Gastrocnemius medialis (tissue), 4 donors: ENCODE data around the gene GRIN3A. TPM values are rescaled to one million over a fixed set of nuclear protein-coding genes. Genes with fewer than 3 reads are reported as not detected.
"Not testable (repeated sequence)": the region's sequence is repeated elsewhere in the genome, so short reads cannot be mapped to it uniquely, and the experiment has no call there.

ENCODE experiments used
- ATAC-seq, 2 donors: fragments of 150-250 bp; one replicate each; pipeline ENCODE4 v1.9.1; 2016
- DNase-seq, 2 donors: peaks; one replicate each; pipeline ENCODE4 v3.0.0-alpha.2; 2019
- H3K27ac ChIP-seq, 4 donors: fragments of 200-600 bp; sonication (generic); 1 replicate in 1 of 4; 2 replicates in 3 of 4; pipeline ENCODE4 v1.5.1; 2016 to 2018; ENCODE audit warnings: mild to moderate bottlenecking in 2 of 4, moderate library complexity in 1 of 4
- H3K27me3 ChIP-seq, 3 donors: fragments of 200-600 bp; sonication (generic) in 2 of 3; 1 replicate in 1 of 3; 2 replicates in 2 of 3; pipeline versions ENCODE4 v1.5.1 to v1.6.0; 2016 to 2019; ENCODE audit warnings: mild to moderate bottlenecking in 1 of 3, moderate library complexity in 1 of 3
- H3K36me3 ChIP-seq, 2 donors: fragments of 200-600 bp; sonication (generic) in 1 of 2; one replicate each; pipeline ENCODE4 v1.5.1; 2017 to 2018
- H3K4me1 ChIP-seq, 2 donors: fragments of 200-600 bp; sonication (generic) in 1 of 2; one replicate each; pipeline ENCODE4 v1.5.1; 2016 to 2017; ENCODE audit warnings: mild to moderate bottlenecking in 2 of 2
- H3K4me3 ChIP-seq, 4 donors: fragments of 200-600 bp; sonication (generic) in 3 of 4; 1 replicate in 1 of 4; 2 replicates in 3 of 4; pipeline ENCODE4 v1.5.1; 2016 to 2019; ENCODE audit warnings: mild to moderate bottlenecking in 2 of 4
- H3K9me3 ChIP-seq, 3 donors: fragments of 200-600 bp; sonication (generic) in 2 of 3; 1 replicate in 1 of 3; 2 replicates in 2 of 3; pipeline ENCODE4 v1.5.1; 2016 to 2019
- POLR2A ChIP-seq, 2 donors: fragments of 450-650 bp; IDR thresholded peaks; one replicate each; pipeline ENCODE4 v1.6.1; 2017; ENCODE audit warnings: antibody characterized with exemption in 2 of 2, mild to moderate bottlenecking in 2 of 2, moderate library complexity in 2 of 2
- in situ Hi-C, 4 donors: fragments of 200-750 bp; cut with MboI; loops; one replicate each; pipeline versions ENCODE4 v1.15.0 to v1.8.0; 2017; ENCODE audit warnings: low sequenced_read_pairs in 4 of 4
- intact Hi-C: fragments of 100-400 bp; cut with DNase I; formaldehyde crosslinking; loops from one replicate; pipeline ENCODE4 v1.15.1; 2023; ENCODE audit warnings: low total_unique reads
- total RNA-seq, 4 donors: library from RNA; depleted of rRNA; stranded (reverse); fragments of >200 nt; gene quantifications; one replicate each; pipeline versions ENCODE4 v1.1.0 to v1.2.3, GENCODE V29; 2016
- TF ChIP-seq, protein P1 (sequence below), 5 experiments: fragments of 450-650 bp in 3 of 5; fragments of 200-600 bp in 2 of 5; sonication (generic) in 2 of 5; IDR thresholded peaks in 4 of 5; conservative IDR thresholded peaks in 1 of 5; 1 replicate in 4 of 5; 2 replicates in 1 of 5; pipeline ENCODE4 v1.5.1; 2016 to 2019; ENCODE audit warnings: antibody characterized with exemption in 5 of 5, mild to moderate bottlenecking in 3 of 5, moderate library complexity in 3 of 5

GRIN3A gene
- total RNA-seq, 4 donors from 2014 or later: not detected

DNA sequence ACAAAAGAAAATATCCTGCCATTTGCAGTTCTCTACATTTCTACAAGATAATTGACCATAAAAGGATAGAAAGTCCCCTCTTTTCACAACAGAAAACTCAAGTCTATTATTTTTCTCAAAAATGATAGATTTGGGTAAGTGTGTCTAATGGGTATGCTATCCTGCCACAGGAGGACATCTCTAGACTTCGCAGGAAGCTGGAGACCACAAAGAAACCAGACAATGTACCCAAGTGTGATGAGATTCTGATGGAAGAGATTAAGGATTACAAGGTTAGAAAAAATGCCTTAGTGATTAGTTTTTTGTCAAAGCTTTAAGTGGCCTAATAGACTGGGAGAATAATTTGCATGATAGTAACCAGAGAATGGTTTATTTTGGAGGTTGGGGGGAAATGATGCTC, 176.7 kb downstream of the GRIN3A start:
- in situ Hi-C loops (no loop called here), intact Hi-C loops (no loop called here)
- DNase-seq (no peak), ATAC-seq (no peak)
- Histone ChIP-seq H3K27ac (no peak overlapping the region), H3K4me3 (no peak overlapping the region), H3K9me3 (peaks cover 0 to 3% (median 0%) of the 10 kb centered on the region in 3 donors), H3K36me3 (peaks cover 0 to 94% of the 10 kb centered on the region in 2 donors), H3K27me3 (no peaks in the 10 kb centered on the region), H3K4me1 (no peaks in the 10 kb centered on the region)
- TF ChIP-seq POLR2A (IDR thresholded peaks at IDR 0.05): no peak
- TF ChIP-seq, protein P1, sequence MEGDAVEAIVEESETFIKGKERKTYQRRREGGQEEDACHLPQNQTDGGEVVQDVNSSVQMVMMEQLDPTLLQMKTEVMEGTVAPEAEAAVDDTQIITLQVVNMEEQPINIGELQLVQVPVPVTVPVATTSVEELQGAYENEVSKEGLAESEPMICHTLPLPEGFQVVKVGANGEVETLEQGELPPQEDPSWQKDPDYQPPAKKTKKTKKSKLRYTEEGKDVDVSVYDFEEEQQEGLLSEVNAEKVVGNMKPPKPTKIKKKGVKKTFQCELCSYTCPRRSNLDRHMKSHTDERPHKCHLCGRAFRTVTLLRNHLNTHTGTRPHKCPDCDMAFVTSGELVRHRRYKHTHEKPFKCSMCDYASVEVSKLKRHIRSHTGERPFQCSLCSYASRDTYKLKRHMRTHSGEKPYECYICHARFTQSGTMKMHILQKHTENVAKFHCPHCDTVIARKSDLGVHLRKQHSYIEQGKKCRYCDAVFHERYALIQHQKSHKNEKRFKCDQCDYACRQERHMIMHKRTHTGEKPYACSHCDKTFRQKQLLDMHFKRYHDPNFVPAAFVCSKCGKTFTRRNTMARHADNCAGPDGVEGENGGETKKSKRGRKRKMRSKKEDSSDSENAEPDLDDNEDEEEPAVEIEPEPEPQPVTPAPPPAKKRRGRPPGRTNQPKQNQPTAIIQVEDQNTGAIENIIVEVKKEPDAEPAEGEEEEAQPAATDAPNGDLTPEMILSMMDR (IDR thresholded peaks at IDR 0.05 in 4 of 5, conservative IDR thresholded peaks at IDR 0.05 in 1 of 5): no peak

DNA sequence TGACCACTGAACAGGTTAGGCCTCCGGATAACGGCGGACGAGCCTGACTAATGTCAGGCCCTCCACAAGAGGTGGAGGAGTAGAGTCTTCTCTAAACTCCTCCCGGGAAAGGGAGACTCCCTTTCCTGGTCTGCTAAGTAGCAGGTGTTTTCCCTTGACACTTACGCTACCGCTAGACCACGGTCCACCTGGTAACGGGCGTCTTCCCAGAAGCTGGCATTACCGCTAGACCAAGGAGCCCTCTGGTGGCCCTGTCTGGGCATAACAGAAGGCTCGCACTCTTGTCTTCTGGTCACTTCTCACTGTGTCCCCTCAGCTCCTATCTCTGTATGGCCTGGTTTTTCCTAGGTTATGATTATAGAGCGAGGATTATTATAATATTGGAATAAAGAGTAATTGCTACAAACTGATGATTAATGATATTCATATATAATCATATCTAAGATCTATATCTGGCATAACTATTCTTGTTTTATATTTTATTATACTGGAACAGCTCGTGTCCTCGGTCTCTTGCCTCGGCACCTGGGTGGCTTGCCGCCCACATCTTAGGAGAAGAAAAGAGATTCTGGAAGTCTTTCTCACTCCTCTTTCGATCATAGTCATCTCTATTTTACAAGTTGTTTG, 188.9 kb downstream of the GRIN3A start:
- intact Hi-C loops, in situ Hi-C loops, H3K9me3 ChIP-seq, ATAC-seq, H3K4me3 ChIP-seq, H3K27ac ChIP-seq, H3K27me3 ChIP-seq, H3K4me1 ChIP-seq, DNase-seq: not testable (repeated sequence)
- TF ChIP-seq, protein P1 (IDR thresholded peaks at IDR 0.05 in 4 of 5, conservative IDR thresholded peaks at IDR 0.05 in 1 of 5): peak in 1 of 5 experiments; percentile 10
- H3K36me3 ChIP-seq: peaks cover 0 to 89% of the 10 kb centered on the region in 2 donors

DNA sequence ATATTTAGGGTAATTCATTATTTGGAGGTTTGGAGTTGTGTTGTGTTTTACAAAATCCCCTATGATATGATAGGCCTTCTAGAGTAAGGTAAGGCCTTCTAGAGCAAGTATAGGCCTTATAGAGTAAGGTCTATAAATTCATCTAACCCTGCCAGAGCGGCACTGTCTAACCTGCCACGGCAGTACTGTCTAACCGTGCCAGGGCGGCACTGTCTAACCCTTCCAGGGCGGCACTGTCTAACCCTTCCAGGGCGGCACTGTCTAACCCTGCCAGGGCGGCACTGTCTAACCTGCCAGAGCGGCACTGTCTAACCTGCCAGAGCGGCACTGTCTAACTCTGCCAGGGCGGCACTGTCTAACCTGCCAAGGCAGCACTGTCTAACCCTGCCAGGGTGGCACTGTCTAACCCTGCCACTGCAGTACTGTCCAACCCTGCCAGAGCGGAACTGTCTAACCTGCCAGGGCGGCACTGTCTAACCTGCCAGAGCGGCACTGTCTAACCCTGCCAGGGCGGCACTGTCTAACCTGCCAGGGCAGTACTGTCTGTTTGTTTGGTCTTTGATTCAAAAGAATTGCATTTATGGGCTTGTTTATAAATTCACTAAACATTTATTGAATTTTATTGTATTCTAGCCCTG, 195.2 kb downstream of the GRIN3A start:
- no peak overlapping the region for H3K27ac ChIP-seq
- in situ Hi-C loops: no loop called here

DNA sequence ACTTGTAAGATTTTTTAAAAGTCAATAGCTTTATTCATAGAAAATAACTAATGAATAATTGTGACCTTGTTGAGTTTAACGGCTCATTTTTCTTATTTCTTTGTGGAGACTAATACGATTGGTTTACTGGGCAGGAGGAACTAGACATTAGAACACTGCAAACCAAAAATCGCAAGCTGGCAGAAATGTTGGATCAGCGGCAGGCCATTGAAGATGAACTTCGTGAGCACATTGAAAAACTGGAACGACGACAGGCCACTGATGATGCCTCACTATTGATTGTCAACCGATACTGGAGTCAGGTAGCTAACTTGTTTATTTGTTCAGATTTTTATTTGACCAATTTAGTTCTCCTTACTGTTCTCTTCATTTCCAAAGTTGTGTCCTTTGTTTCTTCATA, 198.4 kb downstream of the GRIN3A start:
- TF ChIP-seq, protein P1 (IDR thresholded peaks at IDR 0.05 in 4 of 5, conservative IDR thresholded peaks at IDR 0.05 in 1 of 5): no peak
- no peak for TF ChIP-seq POLR2A (IDR thresholded peaks at IDR 0.05)
- no peak overlapping the region for H3K4me3 ChIP-seq
- H3K27ac ChIP-seq: no peak overlapping the region
- H3K27me3 ChIP-seq: no peaks in the 10 kb centered on the region
- no peak for DNase-seq
- intact Hi-C loops (no loop called here), in situ Hi-C loops (no loop called here)
- H3K4me1 ChIP-seq: peaks cover 14 to 15% of the 10 kb centered on the region in 2 donors
- H3K36me3 ChIP-seq: peaks cover 0 to 68% of the 10 kb centered on the region in 2 donors
- H3K9me3 ChIP-seq: no peaks in the 10 kb centered on the region
- no peak for ATAC-seq

More for the DNA sequence above, 195.2 kb downstream of the GRIN3A start:
- ATAC-seq: no peak
- H3K4me3 ChIP-seq: no peak overlapping the region
- H3K36me3 ChIP-seq: peaks cover 0 to 69% of the 10 kb centered on the region in 2 donors
- TF ChIP-seq, protein P1 (IDR thresholded peaks at IDR 0.05 in 4 of 5, conservative IDR thresholded peaks at IDR 0.05 in 1 of 5): no peak
- no peak for TF ChIP-seq POLR2A (IDR thresholded peaks at IDR 0.05)
- H3K4me1 ChIP-seq: no peaks in the 10 kb centered on the region
- intact Hi-C loops: no loop called here
- no peaks in the 10 kb centered on the region for H3K27me3 ChIP-seq
- DNase-seq: no peak
- H3K9me3 ChIP-seq: no peaks in the 10 kb centered on the region
